HK-2 (cell line): ENCODE results near the gene GRIA4.
A peak's percentile ranks its signal among the peaks of the same experiment; 100 is the strongest.

Source experiments
- DNase-seq: peaks from one replicate; pipeline ENCODE4 v3.0.0-alpha.2; 2018; ENCODE audit not compliant: unreplicated experiment

The GRIA4 gene

DNA sequence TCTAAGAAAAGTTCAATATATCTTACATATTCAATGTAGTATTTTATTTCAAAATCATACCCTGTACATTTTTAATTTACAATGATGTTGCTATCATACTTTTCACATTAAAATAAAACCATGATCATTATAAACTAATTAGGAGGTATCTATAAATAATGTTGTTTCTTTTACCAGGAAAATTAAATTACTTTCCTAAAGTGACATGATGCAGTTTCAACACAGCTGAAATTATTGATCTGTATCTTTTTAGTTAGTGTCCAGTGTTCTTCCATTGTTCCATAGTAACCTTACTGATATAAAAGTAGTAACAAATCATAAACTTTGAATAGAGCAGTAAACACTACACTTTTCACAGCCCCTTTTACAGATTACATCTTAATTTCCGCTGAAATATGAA is 29.7 kb downstream of the GRIA4 start:
- no peak for DNase-seq

DNA sequence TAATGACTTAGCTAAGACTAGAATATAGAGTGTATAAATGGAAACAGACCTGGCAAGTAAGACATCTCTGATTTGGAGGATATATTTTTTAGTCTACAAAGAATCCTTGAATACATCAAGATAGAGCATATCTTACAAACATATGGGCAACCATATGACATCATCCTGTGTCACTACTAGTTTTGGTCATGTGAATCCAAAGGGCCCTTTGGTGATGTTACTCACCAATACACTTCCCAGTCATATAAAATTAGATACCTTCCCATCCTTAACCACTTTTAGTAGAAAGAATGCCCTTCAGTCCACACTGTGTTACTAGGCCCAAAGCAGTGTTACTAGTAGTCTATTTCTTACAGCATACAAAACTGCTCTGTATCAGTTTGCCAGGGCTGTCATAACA is 31.6 kb downstream of the GRIA4 start:
- no peak for DNase-seq

DNA sequence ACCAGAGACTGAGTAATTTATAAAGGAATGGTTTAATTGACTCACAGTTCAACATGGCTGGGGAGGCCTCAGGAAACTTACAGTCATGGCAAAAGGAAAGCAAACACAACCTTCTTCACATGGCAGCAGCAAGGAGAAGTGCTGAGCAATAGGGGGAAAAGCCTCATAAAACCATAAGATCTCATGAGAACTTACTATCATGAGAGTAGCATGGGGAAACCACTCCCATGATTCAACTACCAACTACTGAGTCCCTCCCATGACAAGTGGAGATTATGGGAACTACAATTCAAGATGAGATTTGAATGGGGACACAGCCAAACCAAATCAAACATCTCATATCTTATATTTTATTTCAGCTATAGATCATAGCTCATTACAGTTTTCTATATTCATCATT is 33.0 kb downstream of the GRIA4 start:
- DNase-seq, result no peak

DNA sequence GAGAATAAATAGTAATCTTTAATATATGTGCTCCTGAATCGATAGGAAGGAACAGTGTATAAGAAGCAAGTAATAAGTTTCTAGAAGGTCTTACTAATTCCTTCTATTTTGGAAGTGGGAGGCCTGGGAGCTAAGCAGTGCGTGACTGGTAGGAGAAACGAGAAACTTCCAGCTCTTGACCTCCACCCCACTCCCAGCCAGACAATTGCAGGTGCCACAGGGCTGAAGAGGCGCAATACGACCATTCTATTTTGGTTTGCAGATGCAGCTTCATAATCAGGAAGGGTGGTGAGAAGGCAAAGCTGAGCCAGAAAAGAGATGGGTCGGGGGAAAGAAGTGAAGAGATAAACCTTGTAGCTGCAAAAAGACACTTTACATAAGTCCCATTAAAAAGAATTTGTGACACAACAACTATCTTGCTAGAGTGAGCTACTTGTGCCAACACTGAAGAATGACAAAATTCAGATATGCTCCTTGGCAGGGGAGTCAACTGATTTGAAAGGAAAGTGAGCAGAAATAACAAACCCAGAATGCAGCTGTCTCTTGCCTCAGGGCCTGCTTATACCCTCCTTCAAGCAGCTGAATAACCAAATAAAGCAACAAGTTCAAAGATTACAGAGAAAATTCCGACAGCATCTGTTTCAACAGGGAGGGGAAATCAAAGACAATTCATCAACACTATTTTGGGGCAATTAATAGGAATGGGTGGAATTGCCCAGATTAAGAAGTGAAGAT is 35.1 kb downstream of the GRIA4 start:
- no peak for DNase-seq

DNA sequence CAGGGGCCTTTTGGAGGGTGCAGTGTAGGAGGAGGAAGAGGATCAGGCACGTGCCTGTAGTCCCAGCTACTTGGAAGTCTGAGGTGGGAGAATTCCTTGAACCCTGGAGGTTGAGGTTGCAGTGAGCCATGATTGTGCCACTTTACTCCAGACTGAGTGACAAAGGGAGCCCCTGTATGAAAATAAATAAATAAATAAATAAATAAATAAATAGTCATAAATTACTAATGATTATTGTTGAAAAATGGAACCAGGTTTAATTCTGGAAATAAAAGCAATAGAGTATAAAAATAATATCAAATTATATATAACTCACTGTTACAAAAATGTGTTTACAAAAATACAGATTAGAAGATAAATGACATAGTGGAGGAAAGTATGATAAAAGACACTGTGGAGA is 37.9 kb downstream of the GRIA4 start:
- DNase-seq, result no peak

DNA sequence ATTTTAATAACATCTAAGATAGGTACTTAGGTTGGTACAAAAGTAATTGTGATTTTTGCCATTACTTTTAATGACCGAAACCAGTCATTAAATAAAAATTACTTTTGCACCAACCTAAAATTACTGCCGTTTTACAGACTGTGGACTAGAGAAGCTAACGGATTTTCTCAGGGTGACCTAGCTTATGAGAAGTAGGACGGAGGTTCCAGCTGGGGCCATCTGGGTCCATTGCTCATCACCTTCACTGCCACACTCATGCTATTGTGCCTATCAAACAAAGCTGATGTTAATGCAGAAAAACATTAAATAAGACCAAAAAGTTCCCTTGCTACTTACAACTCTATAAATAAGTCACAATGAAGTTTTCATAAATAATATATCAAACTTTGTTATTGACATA is 38.9 kb downstream of the GRIA4 start:
- no peak for DNase-seq

DNA sequence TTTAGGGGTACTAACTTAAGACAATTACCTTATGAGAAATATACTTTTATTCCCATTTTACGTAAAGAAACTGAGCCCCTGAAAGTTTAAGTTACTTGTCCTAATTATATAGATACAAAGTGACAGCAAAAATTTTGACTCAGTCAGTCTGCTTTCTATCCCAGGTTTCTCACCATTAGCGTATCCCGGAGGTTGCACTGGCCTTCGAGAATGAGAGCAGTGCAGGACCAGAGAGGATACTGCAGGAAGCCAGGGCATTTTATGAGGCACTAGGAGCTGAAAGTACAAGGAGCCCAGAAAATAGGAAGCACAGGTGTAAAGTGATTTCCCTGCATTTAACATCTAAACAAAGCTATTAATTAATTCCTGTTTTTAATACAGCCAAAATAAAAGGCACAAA is 55.4 kb downstream of the GRIA4 start:
- DNase-seq, result no peak

DNA sequence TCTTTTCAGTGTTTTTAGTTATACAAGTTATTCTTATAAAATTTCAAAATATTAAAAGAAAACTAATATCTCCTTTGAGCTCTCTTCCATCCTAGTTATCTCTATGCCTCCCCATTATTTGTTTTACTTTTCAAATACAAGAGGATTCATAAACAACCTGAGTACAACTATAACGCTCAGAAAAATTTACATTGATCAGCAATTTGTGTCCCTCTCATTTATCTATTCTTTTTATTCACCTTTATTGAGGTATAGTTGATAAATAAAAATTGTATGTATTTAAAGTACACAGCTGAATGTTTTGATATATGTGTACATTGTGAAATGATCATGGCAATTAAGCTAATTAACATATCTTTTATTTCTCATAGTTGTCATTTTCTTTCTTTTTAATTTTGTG is 57.6 kb downstream of the GRIA4 start:
- no peak for DNase-seq

DNA sequence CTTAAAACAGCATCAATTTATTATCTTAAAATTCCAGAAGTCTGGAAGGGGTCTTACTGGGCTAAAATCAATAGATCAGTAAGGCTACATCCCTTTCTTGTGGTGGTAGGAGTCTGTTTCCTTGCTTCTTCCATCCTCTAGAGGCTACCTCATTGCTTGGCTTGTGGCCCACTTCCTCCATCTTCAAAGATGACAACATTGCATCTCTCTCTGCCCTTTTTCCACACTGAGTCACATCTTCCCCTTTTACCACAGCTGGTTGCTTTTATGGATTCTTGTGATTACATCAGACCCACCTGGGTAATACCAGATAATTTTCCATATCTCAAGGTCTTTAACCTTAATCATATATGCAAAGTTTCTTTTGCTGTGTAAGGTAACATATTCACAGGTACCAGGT is 60.9 kb downstream of the GRIA4 start:
- DNase-seq, result no peak

DNA sequence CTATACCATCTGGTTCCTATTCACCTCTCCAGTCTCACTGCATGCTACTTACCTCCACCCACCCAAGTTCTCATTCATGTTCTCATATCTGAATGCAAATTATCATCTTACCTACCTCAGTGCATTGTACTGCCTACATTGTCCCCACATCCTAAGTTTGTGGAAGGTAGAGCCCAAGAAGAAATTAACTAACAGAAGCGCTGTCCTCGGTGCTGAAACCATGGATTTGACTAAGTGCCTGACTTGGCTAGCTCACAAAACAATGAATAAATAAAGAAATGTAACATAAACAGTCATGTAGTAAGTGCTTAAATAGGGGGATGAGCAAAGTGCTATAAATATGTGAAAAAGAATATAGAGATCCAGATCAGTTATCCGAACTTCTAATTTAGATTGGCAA is 63.2 kb downstream of the GRIA4 start:
- peak; percentile 42 for DNase-seq

DNA sequence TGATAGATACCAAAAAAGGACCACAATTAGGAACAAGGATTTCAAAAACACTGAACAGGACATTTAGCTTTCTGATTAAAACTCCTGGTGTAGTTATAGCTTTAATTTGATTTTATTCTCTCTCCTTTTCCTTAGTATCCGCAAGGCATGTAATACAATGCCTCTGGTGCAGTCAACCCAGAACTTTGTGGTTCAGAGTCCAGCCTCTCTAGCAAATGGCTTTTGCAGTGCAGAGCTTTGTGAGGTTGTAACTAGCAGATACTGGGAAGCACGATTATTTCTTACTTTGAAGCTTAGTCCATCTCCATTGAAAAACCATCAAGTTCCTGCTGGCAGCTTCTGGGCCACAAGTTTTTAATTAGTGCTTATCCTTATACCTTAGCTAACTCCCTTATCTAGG is 79.8 kb downstream of the GRIA4 start:
- DNase-seq, result no peak

DNA sequence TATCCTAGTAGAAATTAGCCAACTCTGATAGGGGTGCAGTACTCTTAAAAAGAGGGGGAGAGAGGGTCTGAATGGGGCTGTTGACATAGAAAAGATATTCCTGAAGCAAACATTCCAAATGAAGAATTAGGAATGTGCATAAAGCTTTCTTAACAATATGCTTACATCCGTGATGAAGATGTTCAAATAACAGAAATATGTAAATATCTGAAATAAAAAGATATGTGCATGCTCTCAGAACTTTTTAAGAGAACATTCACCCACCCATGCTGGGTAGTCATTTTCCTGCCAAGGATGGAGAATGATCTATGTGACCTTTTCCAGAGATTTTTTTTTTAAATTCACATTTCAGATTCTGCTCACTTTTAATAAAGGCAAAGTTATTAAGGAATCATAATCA is 80.6 kb downstream of the GRIA4 start:
- DNase-seq, result no peak

DNA sequence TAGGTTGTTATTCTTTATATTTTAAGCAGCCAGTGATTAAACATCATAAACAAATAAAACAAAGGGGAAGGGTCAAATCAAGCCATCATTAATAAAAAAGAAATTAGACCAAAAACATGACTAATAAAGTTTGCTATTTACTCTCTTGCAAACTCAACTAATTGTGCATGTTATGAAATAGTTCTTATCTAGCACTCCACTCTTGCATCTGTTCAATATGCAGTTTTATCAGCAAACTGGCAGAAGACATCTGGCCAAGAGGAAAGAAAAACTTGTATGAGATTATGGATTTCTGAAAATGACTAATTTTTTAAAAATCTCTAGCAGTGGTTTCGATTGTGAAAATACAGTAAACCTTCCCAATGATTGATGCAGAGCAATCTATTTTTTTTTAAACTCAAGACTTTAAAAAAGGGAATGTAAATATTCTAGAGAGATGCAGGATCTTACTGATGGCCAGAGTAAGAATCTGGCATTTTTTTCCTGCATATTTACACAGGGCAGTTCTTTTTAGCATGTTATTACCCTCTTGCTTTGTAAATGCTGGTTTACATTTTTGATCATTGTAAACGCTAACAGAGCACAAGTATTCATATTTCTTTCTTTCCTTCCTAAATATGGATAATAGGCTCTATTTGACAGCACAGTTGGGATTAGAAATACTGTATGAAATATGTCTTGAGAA is 83.3 kb downstream of the GRIA4 start:
- DNase-seq, result no peak

DNA sequence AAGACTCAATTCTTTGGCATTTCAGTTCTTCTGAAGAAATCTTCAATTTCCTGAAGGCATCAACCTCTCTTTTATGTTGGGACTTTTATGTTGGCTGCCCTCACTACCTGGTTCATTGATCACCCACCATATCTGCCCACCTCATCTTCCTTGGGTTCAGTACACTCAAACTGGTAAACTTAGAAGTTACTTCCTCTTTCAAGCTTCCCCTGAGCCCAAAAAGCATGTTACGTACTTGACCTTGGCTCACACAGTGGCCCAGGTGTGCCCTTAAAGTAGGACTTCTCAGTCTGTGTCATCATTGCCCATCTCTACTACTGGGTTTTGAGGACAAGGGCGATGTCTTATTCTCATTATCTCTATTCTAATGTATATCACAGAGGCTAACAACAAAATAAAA is 86.1 kb downstream of the GRIA4 start:
- DNase-seq, result no peak

DNA sequence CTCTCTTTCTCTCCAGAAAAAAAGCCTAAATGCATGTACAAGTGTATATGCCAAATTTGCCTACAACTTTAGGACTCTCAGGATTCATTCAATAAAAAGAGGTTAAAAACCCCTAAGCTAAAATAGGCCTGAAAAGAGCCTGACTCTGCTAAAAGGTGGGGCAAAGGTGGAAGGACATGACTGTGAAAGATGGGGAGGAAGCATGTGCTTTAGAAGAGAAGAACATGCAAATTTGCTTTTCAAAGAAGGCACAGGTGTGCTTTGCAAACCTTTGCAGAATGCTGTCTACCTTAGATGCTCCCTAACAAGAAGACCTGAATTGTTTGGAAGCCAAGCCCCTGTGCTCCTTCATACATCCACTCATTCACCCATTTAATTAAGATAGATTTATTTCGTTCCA is 87.4 kb downstream of the GRIA4 start:
- no peak for DNase-seq

DNA sequence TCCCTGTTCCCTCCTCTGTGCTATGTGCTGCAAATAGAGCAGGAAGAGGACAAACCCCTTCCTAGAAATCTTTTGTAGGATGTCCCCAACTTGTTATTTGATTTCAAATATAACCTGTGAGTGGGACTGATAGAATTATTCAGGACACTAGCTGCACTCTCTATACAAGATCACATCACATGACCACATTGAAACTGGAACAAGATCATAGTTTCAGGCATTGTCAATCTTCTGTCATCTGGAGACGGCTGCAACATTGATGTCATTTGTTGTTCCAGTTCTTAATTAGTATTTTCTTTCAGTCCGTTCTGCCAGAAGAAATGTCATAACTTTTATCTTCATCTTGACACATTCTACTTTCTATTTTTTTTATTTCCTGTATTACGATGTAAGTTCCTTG is 89.3 kb downstream of the GRIA4 start:
- DNase-seq, result no peak

DNA sequence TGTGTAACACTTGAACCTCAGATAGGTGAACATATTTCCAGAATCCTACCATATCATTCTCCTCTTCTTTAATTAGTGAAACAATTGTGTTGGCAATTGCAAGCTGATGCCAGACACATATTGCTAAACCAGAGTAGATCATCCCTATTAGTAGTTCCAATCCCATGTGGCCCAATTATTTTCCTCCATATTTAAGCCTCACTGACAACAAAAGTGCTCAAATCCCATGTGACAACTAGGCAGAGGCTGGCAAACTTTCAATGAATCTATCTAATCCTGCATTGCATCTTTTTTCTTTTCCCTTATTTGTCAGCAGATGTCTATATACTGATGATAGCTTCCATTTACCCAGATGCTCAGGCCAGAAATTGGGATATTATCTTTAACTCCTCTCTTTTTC is 90.4 kb downstream of the GRIA4 start:
- no peak for DNase-seq

DNA sequence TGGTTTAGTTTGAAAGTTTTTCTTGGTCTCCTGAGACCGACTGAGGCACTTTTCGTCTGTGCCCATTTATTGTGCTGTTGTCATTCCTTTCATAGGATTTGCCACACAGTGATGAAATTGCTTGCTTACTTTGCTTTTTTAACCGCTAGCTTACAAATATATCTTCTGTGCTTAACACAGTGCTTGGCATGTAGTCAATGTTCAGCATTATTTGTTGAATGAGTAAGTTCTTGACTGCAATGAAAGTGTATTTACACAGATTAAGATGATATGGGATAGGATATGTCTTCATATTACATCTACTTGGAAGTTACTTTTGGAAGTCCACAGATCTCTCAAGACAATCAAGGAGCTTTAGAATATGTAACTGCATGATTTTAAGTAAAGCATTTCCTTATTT is 91.2 kb downstream of the GRIA4 start:
- no peak for DNase-seq

DNA sequence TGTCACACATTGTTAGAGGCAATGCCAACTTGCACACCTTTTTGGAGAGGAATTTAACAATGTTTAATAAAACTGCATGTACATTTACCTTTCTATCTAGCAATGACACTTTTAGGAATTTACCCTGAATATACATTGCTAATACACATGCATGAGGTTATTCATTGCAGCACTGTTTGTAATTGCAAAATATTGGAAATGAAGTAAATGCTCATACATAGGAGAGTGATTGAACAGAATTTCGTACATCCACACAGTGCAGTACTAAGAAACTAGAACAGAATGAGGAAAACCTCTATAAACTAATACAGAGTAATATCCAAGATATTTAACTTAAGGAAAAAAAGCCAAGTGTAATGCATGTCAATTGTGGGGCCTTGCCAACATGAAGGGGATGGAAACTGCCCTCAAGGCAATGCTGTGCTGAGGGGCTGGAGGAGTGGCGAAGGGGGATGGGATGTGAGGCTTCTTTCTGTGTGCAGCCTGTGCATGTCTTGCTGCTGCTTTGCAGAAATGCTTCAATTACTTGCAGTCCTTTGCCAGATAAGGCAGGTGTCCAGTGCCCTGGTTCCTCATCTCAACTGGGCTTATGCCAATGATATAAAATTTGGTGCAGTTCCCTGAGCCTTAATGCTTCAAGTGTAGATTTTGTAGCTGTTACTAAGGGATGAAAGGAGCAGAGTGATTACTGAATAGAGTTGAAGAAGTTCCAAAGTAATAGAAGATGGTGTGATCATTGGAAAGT is 96.1 kb downstream of the GRIA4 start:
- no peak for DNase-seq

DNA sequence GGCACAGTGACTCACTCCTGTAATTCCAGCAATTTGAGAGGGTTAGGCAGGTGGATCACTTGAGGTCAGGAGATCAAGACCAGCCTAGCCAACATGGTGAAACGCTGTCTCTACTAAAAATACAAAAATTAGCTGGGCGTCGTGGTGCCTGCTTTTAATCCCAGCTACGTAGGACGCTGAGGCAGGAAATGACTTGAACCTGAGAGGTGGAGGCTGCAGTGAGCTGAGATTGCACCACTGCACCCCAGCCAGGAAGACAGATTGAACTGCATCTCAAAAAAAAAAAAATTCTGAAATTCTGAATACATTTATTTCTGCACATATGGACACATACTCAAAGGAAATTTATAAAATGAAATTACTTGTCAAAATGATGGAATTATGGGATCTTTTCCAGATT is 103.2 kb downstream of the GRIA4 start:
- DNase-seq, result no peak

DNA sequence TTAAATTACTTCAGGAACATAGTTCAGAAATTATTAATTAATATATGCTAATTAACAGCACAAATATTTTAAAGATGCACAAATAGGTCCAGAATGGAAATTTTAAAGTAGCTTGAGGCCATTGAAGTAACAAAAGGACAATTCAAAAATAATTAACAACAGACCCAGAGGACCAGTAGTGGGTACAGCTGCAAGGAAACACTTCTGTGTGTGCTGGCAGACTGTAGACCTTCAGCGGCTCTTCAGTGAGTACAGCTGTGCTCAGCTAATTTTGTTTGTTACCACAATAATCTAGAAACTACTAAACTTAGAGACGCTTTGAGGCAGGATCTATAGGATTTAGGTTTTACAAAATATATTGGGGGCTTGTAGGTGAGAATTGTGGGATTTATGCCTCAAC is 103.8 kb downstream of the GRIA4 start:
- no peak for DNase-seq

DNA sequence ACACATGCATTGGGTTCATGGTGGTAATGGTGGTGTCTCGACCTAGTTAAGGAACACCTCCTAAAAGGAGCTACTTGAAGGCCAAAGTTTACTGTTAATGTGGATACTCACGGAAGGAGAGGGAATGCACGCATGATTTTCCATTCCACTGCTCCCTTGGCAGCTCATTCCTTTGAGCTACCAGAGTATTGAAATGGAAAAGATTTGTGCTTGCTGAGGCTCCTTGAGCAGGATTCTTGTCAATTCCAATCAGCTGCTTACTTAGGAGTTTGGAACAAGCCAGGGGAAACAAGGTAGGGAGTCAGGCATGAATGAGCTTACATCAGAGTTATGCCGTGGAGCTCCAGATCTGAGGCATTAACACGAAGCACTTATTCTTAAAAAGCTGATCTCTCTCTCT is 108.8 kb downstream of the GRIA4 start:
- DNase-seq, result peak; percentile 40
